ENCODE measurements around the gene CA9.

Gene CA9

GRCh38 chr9:35665471-35665818 lies 8.3 kb upstream of the CA9 start:
- peak overlapping the region; percentile 87 for H3K4me2 ChIP-seq (ENCODE audit: low read depth, low read length, poor library complexity, severe bottlenecking)
- H3K9ac ChIP-seq (ENCODE audit: low read depth, low read length, poor library complexity, severe bottlenecking) = peak overlapping the region; percentile 95
- H3K4me3 ChIP-seq (ENCODE audit: low read length, poor library complexity, severe bottlenecking) = peak overlapping the region; percentile 87
- peaks cover 48% of the 10 kb centered on the region for H3K4me1 ChIP-seq (ENCODE audit: insufficient read depth, low read length, poor library complexity, severe bottlenecking)
- H2AFZ ChIP-seq (ENCODE audit: low read length) = peak overlapping the region; percentile 82
- TF ChIP-seq, protein P1, sequence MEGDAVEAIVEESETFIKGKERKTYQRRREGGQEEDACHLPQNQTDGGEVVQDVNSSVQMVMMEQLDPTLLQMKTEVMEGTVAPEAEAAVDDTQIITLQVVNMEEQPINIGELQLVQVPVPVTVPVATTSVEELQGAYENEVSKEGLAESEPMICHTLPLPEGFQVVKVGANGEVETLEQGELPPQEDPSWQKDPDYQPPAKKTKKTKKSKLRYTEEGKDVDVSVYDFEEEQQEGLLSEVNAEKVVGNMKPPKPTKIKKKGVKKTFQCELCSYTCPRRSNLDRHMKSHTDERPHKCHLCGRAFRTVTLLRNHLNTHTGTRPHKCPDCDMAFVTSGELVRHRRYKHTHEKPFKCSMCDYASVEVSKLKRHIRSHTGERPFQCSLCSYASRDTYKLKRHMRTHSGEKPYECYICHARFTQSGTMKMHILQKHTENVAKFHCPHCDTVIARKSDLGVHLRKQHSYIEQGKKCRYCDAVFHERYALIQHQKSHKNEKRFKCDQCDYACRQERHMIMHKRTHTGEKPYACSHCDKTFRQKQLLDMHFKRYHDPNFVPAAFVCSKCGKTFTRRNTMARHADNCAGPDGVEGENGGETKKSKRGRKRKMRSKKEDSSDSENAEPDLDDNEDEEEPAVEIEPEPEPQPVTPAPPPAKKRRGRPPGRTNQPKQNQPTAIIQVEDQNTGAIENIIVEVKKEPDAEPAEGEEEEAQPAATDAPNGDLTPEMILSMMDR (conservative IDR thresholded peaks at IDR 0.05; ENCODE audit: low read length) = peak; percentile 11; the same call in 1 of the 2 replicates
- TF ChIP-seq EZH2phosphoT487 (IDR thresholded peaks at IDR 0.05; ENCODE audit: borderline replicate concordance) = no peak
- H4K20me1 ChIP-seq (ENCODE audit: insufficient read depth, low read length, poor library complexity, severe bottlenecking) = peaks cover 3% of the 10 kb centered on the region
- H3K9me3 ChIP-seq (ENCODE audit: insufficient read depth, low read depth, low read length) = no peaks in the 10 kb centered on the region
- no peaks in the 10 kb centered on the region for H3K9me2 ChIP-seq (replicated peaks; ENCODE audit: low read depth, low read length)
- H3F3A ChIP-seq (ENCODE audit: low read depth) = 0 out of 2 replicates have a peak, but pooled peaks cover 10% of the 10 kb centered on the region
- peaks cover 50% of the 10 kb centered on the region for H3K79me2 ChIP-seq (ENCODE audit: insufficient read depth, low read length)
- no peaks in the 10 kb centered on the region; the same call in 1 of the 2 replicates for H3K36me3 ChIP-seq (ENCODE audit: insufficient read depth, low read length)
- no peaks in the 10 kb centered on the region for H3K27me3 ChIP-seq (ENCODE audit: insufficient read depth, low read length, poor library complexity, severe bottlenecking)

DNA sequence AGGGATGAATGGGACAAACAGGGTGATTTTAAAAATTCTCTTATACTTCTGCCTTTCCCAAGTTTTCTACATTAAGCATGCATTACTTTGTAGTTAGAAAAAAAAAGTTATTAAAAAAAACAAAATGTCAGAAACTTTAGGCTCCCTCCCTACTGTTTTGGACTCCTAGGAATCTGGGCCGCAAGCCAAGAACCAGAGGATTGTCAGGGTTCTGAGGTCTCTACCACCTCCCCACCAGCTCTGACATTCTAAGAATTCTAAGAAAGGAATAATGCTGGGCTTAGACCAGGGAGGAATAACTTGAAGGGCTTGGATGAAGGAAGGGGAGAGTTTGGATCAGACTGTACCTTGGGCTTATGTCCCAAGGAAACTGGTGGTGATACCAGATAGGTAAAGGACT lies 7.7 kb upstream of the CA9 start:
- Histone ChIP-seq H2AFZ (ENCODE audit: low read length) (no peak overlapping the region), H3K9ac (ENCODE audit: low read depth, low read length, poor library complexity, severe bottlenecking) (peak overlapping the region; percentile 95), H3K27me3 (ENCODE audit: insufficient read depth, low read length, poor library complexity, severe bottlenecking) (no peaks in the 10 kb centered on the region), H3K4me3 (ENCODE audit: low read length, poor library complexity, severe bottlenecking) (no peak overlapping the region), H3K4me2 (ENCODE audit: low read depth, low read length, poor library complexity, severe bottlenecking) (peak overlapping the region; percentile 87), H3K36me3 (ENCODE audit: insufficient read depth, low read length) (no peaks in the 10 kb centered on the region; the same call in 1 of the 2 replicates), H3K9me3 (ENCODE audit: insufficient read depth, low read depth, low read length) (no peaks in the 10 kb centered on the region), H4K20me1 (ENCODE audit: insufficient read depth, low read length, poor library complexity, severe bottlenecking) (peaks cover 3% of the 10 kb centered on the region), H3K4me1 (ENCODE audit: insufficient read depth, low read length, poor library complexity, severe bottlenecking) (peaks cover 42% of the 10 kb centered on the region), H3K79me2 (ENCODE audit: insufficient read depth, low read length) (peaks cover 44% of the 10 kb centered on the region), H3K9me2 (replicated peaks; ENCODE audit: low read depth, low read length) (no peaks in the 10 kb centered on the region), H3F3A (ENCODE audit: low read depth) (0 out of 2 replicates have a peak, but pooled peaks cover 10% of the 10 kb centered on the region)
- TF ChIP-seq EZH2phosphoT487 (IDR thresholded peaks at IDR 0.05; ENCODE audit: borderline replicate concordance) = no peak
- TF ChIP-seq, protein P1 (conservative IDR thresholded peaks at IDR 0.05; ENCODE audit: low read length) = no peak

- Histone ChIP-seq H3K9me2 (replicated peaks; ENCODE audit: low read depth, low read length) (no peaks in the 10 kb centered on the region), H2AFZ (ENCODE audit: low read length) (no peak overlapping the region), H3K4me2 (ENCODE audit: low read depth, low read length, poor library complexity, severe bottlenecking) (no peak overlapping the region), H3K4me3 (ENCODE audit: low read length, poor library complexity, severe bottlenecking) (no peak overlapping the region), H3K79me2 (ENCODE audit: insufficient read depth, low read length) (peaks cover 39% of the 10 kb centered on the region), H3K4me1 (ENCODE audit: insufficient read depth, low read length, poor library complexity, severe bottlenecking) (peaks cover 37% of the 10 kb centered on the region), H3F3A (ENCODE audit: low read depth) (0 out of 2 replicates have a peak, but pooled peaks cover 10% of the 10 kb centered on the region), H3K9me3 (ENCODE audit: insufficient read depth, low read depth, low read length) (no peaks in the 10 kb centered on the region), H3K27me3 (ENCODE audit: insufficient read depth, low read length, poor library complexity, severe bottlenecking) (no peaks in the 10 kb centered on the region), H3K36me3 (ENCODE audit: insufficient read depth, low read length) (no peaks in the 10 kb centered on the region), H4K20me1 (ENCODE audit: insufficient read depth, low read length, poor library complexity, severe bottlenecking) (peaks cover 3% of the 10 kb centered on the region), H3K9ac (ENCODE audit: low read depth, low read length, poor library complexity, severe bottlenecking) (no peak overlapping the region)
- TF ChIP-seq EZH2phosphoT487 (IDR thresholded peaks at IDR 0.05; ENCODE audit: borderline replicate concordance) = no peak
- TF ChIP-seq, protein P1 (conservative IDR thresholded peaks at IDR 0.05; ENCODE audit: low read length) = no peak
These were observed 7.2 kb upstream of the CA9 start for GRCh38 chr9:35666549-35666948.
